BLaER1 (cell line): Measurements from ENCODE around the gene HIGD2A.

Experiments used
- H3K27ac ChIP-seq: shearing (Covaris generic); formaldehyde crosslinking; 2 replicates; pipeline ENCODE4 v1.8.1; 2022
- H3K27me3 ChIP-seq: shearing (Covaris generic); formaldehyde crosslinking; 2 replicates; pipeline ENCODE4 v1.8.1; 2022
- H3K36me3 ChIP-seq: shearing (Covaris generic); formaldehyde crosslinking; 2 replicates; pipeline ENCODE4 v1.8.1; 2022
- H3K4me1 ChIP-seq: shearing (Covaris generic); formaldehyde crosslinking; 2 replicates; pipeline ENCODE4 v1.8.1; 2022
- H3K4me2 ChIP-seq: shearing (Covaris generic); formaldehyde crosslinking; 2 replicates; pipeline ENCODE4 v1.8.1; 2022
- H3K4me3 ChIP-seq: shearing (Covaris generic); formaldehyde crosslinking; 2 replicates; pipeline ENCODE4 v1.8.1; 2022
- H3K9ac ChIP-seq: shearing (Covaris generic); formaldehyde crosslinking; 2 replicates; pipeline ENCODE4 v1.8.1; 2022
- H3K9me3 ChIP-seq: shearing (Covaris generic); formaldehyde crosslinking; 2 replicates; pipeline ENCODE4 v1.8.1; 2022
- H4K20me1 ChIP-seq: shearing (Covaris generic); formaldehyde crosslinking; 2 replicates; pipeline ENCODE4 v1.8.1; 2022
- Cebpa-rat ChIP-seq: shearing (Covaris generic); IDR thresholded peaks from 2 replicates; pipeline ENCODE4 v1.8.1; 2022

The HIGD2A gene

GRCh38 chr5:176383248-176383905, 5.2 kb upstream of the HIGD2A start:
- no peak overlapping the region for H3K27ac ChIP-seq
- no peaks in the 10 kb centered on the region for H3K27me3 ChIP-seq
- no peak overlapping the region for H3K4me3 ChIP-seq
- peaks cover 65% of the 10 kb centered on the region for H4K20me1 ChIP-seq
- H3K4me1 ChIP-seq = peaks cover 28% of the 10 kb centered on the region
- peaks cover 78% of the 10 kb centered on the region for H3K36me3 ChIP-seq
- H3K9me3 ChIP-seq = no peaks in the 10 kb centered on the region
- no peak for TF ChIP-seq Cebpa-rat
- H3K9ac ChIP-seq = no peak overlapping the region
- H3K4me2 ChIP-seq = no peak overlapping the region

- peaks cover 77% of the 10 kb centered on the region for H3K36me3 ChIP-seq
- TF ChIP-seq Cebpa-rat = no peak
- H3K9me3 ChIP-seq = no peaks in the 10 kb centered on the region
Measured at GRCh38 chr5:176383961-176384360, 4.6 kb upstream of the HIGD2A start.

GRCh38 chr5:176384366-176384930, 4.1 kb upstream of the HIGD2A start:
- no peak overlapping the region for H3K27ac ChIP-seq
- H3K36me3 ChIP-seq = peaks cover 72% of the 10 kb centered on the region
- no peak overlapping the region for H3K9ac ChIP-seq
- no peak overlapping the region for H3K4me3 ChIP-seq
- no peaks in the 10 kb centered on the region for H3K9me3 ChIP-seq
- peaks cover 29% of the 10 kb centered on the region for H3K4me1 ChIP-seq
- no peak overlapping the region for H3K4me2 ChIP-seq
- TF ChIP-seq Cebpa-rat = no peak
- H3K27me3 ChIP-seq = no peaks in the 10 kb centered on the region
- H4K20me1 ChIP-seq = peaks cover 65% of the 10 kb centered on the region

More at GRCh38 chr5:176383961-176384360, 4.6 kb upstream of the HIGD2A start:
- Histone ChIP-seq H3K27me3 (no peaks in the 10 kb centered on the region), H3K9ac (no peak overlapping the region), H3K4me3 (no peak overlapping the region), H3K4me2 (no peak overlapping the region), H4K20me1 (peaks cover 65% of the 10 kb centered on the region), H3K27ac (no peak overlapping the region), H3K4me1 (peaks cover 28% of the 10 kb centered on the region)

GRCh38 chr5:176384991-176385390, 3.6 kb upstream of the HIGD2A start:
- Histone ChIP-seq H4K20me1 (peaks cover 65% of the 10 kb centered on the region), H3K4me1 (peaks cover 34% of the 10 kb centered on the region), H3K9me3 (no peaks in the 10 kb centered on the region), H3K27me3 (no peaks in the 10 kb centered on the region), H3K4me2 (0 out of 2 replicates have a peak overlapping the region, but pooled peaks have one; percentile 11), H3K27ac (no peak overlapping the region), H3K9ac (no peak overlapping the region), H3K4me3 (no peak overlapping the region), H3K36me3 (peaks cover 69% of the 10 kb centered on the region)
- TF ChIP-seq Cebpa-rat = no peak

GRCh38 chr5:176386491-176386890, 2.1 kb upstream of the HIGD2A start:
- H3K4me3 ChIP-seq = peak overlapping the region; percentile 95
- H4K20me1 ChIP-seq = peaks cover 62% of the 10 kb centered on the region
- H3K9me3 ChIP-seq = no peaks in the 10 kb centered on the region
- peak overlapping the region; percentile 98; the same call in 1 of the 2 replicates for H3K9ac ChIP-seq
- H3K27me3 ChIP-seq = no peaks in the 10 kb centered on the region
- no peak for TF ChIP-seq Cebpa-rat
- H3K36me3 ChIP-seq = peaks cover 72% of the 10 kb centered on the region
- peak overlapping the region; percentile 90 for H3K4me2 ChIP-seq
- H3K4me1 ChIP-seq = peaks cover 39% of the 10 kb centered on the region
- no peak overlapping the region for H3K27ac ChIP-seq

- Histone ChIP-seq H3K9me3 (no peaks in the 10 kb centered on the region), H3K4me2 (peak overlapping the region; percentile 90), H3K27ac (peak overlapping the region; percentile 96), H4K20me1 (peaks cover 52% of the 10 kb centered on the region), H3K9ac (peak overlapping the region; percentile 98), H3K36me3 (peaks cover 72% of the 10 kb centered on the region), H3K4me1 (peaks cover 46% of the 10 kb centered on the region), H3K4me3 (peak overlapping the region; percentile 95), H3K27me3 (no peaks in the 10 kb centered on the region)
- no peak for TF ChIP-seq Cebpa-rat
Measured at GRCh38 chr5:176387384-176387925, 1.1 kb upstream of the HIGD2A start.

GRCh38 chr5:176388003-176388443, 528 bp upstream of the HIGD2A start:
- Histone ChIP-seq H3K36me3 (peaks cover 72% of the 10 kb centered on the region), H3K4me3 (peak overlapping the region; percentile 95), H3K27ac (peak overlapping the region; percentile 96), H3K4me1 (peaks cover 46% of the 10 kb centered on the region), H4K20me1 (peaks cover 47% of the 10 kb centered on the region), H3K4me2 (peak overlapping the region; percentile 90), H3K9ac (peak overlapping the region; percentile 98), H3K27me3 (no peaks in the 10 kb centered on the region), H3K9me3 (no peaks in the 10 kb centered on the region)
- TF ChIP-seq Cebpa-rat = no peak

GRCh38 chr5:176389135-176390123, 878 bp downstream of the HIGD2A start:
- peaks cover 70% of the 10 kb centered on the region for H3K36me3 ChIP-seq
- peak overlapping the region; percentile 98 for H3K9ac ChIP-seq
- H3K27ac ChIP-seq = peak overlapping the region; percentile 96
- no peaks in the 10 kb centered on the region for H3K27me3 ChIP-seq
- H3K4me1 ChIP-seq = peaks cover 46% of the 10 kb centered on the region
- peak overlapping the region; percentile 95 for H3K4me3 ChIP-seq
- H3K9me3 ChIP-seq = no peaks in the 10 kb centered on the region
- peaks cover 33% of the 10 kb centered on the region for H4K20me1 ChIP-seq
- TF ChIP-seq Cebpa-rat = no peak
- peak overlapping the region; percentile 88 for H3K4me2 ChIP-seq

GRCh38 chr5:176391479-176391878, 2.9 kb downstream of the HIGD2A start:
- Histone ChIP-seq H3K9me3 (no peaks in the 10 kb centered on the region), H3K27me3 (no peaks in the 10 kb centered on the region), H4K20me1 (peaks cover 12% of the 10 kb centered on the region), H3K9ac (no peak overlapping the region), H3K4me3 (no peak overlapping the region), H3K27ac (no peak overlapping the region), H3K4me1 (peaks cover 29% of the 10 kb centered on the region), H3K36me3 (peaks cover 61% of the 10 kb centered on the region), H3K4me2 (no peak overlapping the region)
- no peak for TF ChIP-seq Cebpa-rat
